IgD-negative memory B cell (primary cell): ENCODE measurements around the gene RFC4. TPM values are rescaled to one million over a fixed set of nuclear protein-coding genes. Genes with fewer than 3 reads are reported as not detected.
A peak's percentile ranks its signal among the peaks of the same experiment; 100 is the strongest.
"Not testable (repeated sequence)": the region's sequence is repeated elsewhere in the genome, so short reads cannot be mapped to it uniquely, and the experiment has no call there.

Experiments used
- H3K27ac Mint-ChIP-seq, 3 donors: one replicate each; pipeline ENCODE4 v1.8.0; 2020 to 2022; ENCODE audit warnings: mild to moderate bottlenecking in 3 of 3, mixed read lengths in 3 of 3, moderate library complexity in 1 of 3
- H3K27me3 Mint-ChIP-seq: one replicate; pipeline ENCODE4 v1.8.0; 2021; ENCODE audit warnings: mixed read lengths
- H3K36me3 Mint-ChIP-seq: one replicate; pipeline ENCODE4 v1.8.0; 2020; ENCODE audit warnings: mild to moderate bottlenecking, mixed read lengths
- H3K4me1 Mint-ChIP-seq, 3 donors: one replicate each; pipeline ENCODE4 v1.8.0; 2020 to 2022; ENCODE audit warnings: mixed read lengths in 3 of 3, mild to moderate bottlenecking in 1 of 3
- H3K4me3 Mint-ChIP-seq, 4 donors: one replicate each; pipeline ENCODE4 v1.8.0; 2020 to 2022; ENCODE audit warnings: mild to moderate bottlenecking in 4 of 4, mixed read lengths in 4 of 4, moderate library complexity in 3 of 4
- H3K9me3 Mint-ChIP-seq, 3 donors: one replicate each; pipeline ENCODE4 v1.8.0; 2020 to 2021; ENCODE audit warnings: mixed read lengths in 3 of 3, mild to moderate bottlenecking in 1 of 3
- polyA plus RNA-seq: library from polyadenylated mRNA; unstranded; fragments of 300-500 nt; fragmentation: Illumina TruSeq; gene quantifications from one replicate; pipeline ENCODE4 v1.2.3, GENCODE V29; 2021

Gene RFC4, protein sequence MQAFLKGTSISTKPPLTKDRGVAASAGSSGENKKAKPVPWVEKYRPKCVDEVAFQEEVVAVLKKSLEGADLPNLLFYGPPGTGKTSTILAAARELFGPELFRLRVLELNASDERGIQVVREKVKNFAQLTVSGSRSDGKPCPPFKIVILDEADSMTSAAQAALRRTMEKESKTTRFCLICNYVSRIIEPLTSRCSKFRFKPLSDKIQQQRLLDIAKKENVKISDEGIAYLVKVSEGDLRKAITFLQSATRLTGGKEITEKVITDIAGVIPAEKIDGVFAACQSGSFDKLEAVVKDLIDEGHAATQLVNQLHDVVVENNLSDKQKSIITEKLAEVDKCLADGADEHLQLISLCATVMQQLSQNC
- polyA plus RNA-seq = 25.0 TPM

DNA sequence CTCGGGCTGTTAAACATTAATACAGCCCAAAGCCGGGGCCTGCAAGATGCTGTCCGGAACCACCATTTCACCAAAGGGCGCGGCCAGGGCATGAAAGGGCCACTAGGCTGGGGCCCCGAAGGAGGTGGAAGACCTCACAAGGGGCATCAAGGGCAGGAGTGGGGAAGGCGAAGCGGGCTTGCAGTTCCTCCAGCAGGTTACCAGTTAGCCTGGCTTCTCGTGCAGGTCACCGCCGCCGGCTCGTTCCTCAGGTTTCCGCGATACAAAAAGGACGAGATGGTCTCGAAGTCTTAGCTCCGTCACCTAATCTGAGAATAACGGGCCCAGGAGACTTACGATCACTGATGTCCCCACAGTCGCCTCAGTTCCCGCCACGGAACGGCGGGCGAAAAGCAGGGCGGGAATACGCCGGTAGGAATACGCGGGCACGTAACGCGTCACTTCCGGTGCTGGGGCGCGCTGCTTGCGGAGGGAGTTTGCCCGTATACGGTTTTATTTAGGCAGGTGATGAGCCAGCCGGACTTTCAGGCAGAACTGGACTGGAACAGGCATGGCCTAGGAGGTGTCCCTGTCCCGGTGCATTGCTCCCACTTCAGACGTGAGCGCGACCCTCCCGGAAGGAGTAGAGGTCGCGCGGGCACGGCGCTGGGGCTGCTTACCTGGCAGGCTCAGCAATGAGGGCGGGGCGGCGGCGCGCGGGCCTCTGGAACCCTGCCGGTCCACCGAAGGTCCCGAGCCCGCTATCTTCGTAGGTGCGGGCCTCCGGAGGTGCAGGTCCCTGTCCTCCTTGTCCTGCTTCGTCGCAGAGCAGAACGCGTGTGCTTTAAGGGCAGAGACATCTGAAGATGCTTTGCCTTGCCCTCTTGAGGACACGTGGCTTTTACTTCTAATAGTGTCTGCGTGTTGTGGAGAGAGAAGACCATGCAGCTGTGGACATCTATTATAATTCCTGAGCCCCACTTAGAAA, at the start of gene RFC4:
TSS of gene RFC4 (minus strand) at position 394 of the 967 bp plus-strand sequence. CDS start 1,769 bp downstream, outside the sequence.
- Mint-ChIP-seq H3K4me1 (peaks cover 7 to 16% (median 10%) of the 10 kb centered on the region in 3 donors), H3K4me3 (peak within 1 kb of the TSS; percentile 96 to 99 (median 98)), H3K36me3 (peaks cover 2% of the 10 kb centered on the region), H3K27ac (peak within 1 kb of the TSS; percentile 87 to 96 (median 93)), H3K9me3 (no peaks in the 10 kb centered on the region), H3K27me3 (no peaks in the 10 kb centered on the region)

DNA sequence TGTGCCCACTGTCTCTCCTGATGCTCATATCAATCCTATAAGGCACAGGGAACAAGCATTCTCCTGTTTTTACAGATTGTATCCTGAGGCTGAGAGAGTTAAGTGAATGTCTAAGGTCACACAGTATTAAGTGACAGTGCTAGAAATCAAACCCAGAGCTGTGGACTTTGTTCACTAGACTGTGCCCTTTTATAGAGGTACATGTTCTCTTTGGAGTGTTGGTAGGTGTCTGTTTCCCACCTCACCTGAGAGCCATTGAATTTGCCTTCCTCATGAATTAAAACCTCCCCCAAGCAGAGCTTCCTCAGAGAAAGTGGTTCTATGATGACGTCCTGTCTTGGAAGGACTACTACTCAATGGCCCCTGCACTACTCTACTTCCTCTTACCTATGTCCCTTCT, 48.7 kb upstream of the RFC4 start:
- H3K27me3 Mint-ChIP-seq = no peaks in the 10 kb centered on the region
- H3K4me3 Mint-ChIP-seq = no peak overlapping the region
- peaks cover 0 to 8% (median 0%) of the 10 kb centered on the region in 3 donors for H3K9me3 Mint-ChIP-seq
- H3K27ac Mint-ChIP-seq = peak overlapping the region in 1 of 3 donors; percentile 45
- H3K4me1 Mint-ChIP-seq = peaks cover 5 to 16% (median 8%) of the 10 kb centered on the region in 3 donors
- no peaks in the 10 kb centered on the region for H3K36me3 Mint-ChIP-seq

DNA sequence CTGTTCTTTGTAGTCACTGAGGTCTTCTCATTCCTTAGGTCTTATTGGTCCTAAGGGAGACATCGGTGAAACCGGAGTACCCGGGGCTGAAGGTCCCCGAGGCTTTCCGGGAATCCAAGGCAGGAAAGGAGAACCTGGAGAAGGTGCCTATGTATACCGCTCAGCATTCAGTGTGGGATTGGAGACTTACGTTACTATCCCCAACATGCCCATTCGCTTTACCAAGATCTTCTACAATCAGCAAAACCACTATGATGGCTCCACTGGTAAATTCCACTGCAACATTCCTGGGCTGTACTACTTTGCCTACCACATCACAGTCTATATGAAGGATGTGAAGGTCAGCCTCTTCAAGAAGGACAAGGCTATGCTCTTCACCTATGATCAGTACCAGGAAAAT, 47.9 kb upstream of the RFC4 start:
- no peaks in the 10 kb centered on the region for H3K27me3 Mint-ChIP-seq
- no peaks in the 10 kb centered on the region for H3K36me3 Mint-ChIP-seq
- no peak overlapping the region for H3K27ac Mint-ChIP-seq
- H3K4me1 Mint-ChIP-seq = peaks cover 10 to 23% (median 13%) of the 10 kb centered on the region in 3 donors
- H3K9me3 Mint-ChIP-seq = no peaks in the 10 kb centered on the region
- H3K4me3 Mint-ChIP-seq = no peak overlapping the region

DNA sequence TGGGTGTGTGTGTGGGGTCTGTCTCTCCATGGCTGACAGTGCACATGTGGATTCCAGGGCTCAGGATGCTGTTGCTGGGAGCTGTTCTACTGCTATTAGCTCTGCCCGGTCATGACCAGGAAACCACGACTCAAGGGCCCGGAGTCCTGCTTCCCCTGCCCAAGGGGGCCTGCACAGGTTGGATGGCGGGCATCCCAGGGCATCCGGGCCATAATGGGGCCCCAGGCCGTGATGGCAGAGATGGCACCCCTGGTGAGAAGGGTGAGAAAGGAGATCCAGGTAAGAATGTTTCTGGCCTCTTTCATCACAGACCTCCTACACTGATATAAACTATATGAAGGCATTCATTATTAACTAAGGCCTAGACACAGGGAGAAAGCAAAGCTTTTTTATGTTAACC, 46.7 kb upstream of the RFC4 start:
- Mint-ChIP-seq H3K9me3 (no peaks in the 10 kb centered on the region), H3K27me3 (no peaks in the 10 kb centered on the region), H3K27ac (no peak overlapping the region), H3K4me3 (no peak overlapping the region), H3K36me3 (no peaks in the 10 kb centered on the region), H3K4me1 (peaks cover 10 to 24% (median 13%) of the 10 kb centered on the region in 3 donors)

DNA sequence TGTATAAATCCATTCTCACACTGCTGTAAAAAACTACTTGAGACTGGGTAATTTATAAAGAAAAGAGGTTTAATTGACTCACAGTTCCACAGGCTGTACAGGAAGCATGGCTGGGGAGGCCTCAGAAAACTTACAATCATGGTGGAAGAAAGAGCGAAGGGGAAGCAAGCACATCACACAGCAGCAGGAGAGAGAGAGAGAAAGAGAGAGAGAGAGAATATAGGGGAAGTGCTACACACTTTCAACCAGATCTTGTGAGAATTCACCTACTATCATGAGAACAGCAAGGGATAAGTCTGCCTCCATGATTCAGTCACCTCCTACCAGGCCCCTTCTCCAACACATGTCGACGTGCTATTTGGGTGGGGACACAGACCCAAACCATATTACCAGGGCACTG, 45.6 kb upstream of the RFC4 start:
- not testable (repeated sequence) for H3K27ac Mint-ChIP-seq, H3K4me3 Mint-ChIP-seq, H3K36me3 Mint-ChIP-seq, H3K9me3 Mint-ChIP-seq, H3K27me3 Mint-ChIP-seq
- peaks cover 8 to 14% (median 13%) of the 10 kb centered on the region in 3 donors for H3K4me1 Mint-ChIP-seq

DNA sequence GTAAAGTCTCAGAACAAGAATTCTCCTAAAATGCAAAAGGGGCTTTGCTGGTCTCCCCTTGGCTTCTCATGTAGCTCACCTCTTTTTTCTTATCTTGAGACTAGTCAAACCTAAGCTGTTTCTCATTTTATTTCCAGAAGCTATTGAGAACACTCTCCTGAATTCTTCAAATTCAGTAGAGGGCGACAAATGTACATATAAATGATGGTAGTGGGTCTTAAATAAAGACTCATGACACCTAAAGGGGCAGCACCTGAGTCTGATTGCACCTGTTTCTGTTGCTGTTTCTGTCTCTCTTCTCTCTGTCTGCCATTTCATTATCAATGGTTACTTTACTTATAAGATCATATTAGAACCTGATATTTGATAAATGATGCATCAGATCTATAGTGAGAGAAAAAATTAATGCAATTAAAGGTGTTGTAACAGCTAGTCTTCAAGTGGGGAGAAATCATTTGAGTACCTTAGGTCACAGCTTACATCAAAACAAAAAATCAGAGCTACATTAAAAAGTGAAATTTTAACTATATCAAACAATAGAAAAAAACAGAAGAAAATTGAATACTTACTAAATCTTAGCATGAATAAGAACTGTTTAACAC, 43.2 kb upstream of the RFC4 start:
- Mint-ChIP-seq H3K27ac (peak overlapping the region in 2 of 3 donors; percentile 2 to 37), H3K4me3 (no peak overlapping the region), H3K9me3 (no peaks in the 10 kb centered on the region), H3K27me3 (peaks cover 3% of the 10 kb centered on the region), H3K4me1 (peaks cover 8 to 13% (median 13%) of the 10 kb centered on the region in 3 donors), H3K36me3 (no peaks in the 10 kb centered on the region)

DNA sequence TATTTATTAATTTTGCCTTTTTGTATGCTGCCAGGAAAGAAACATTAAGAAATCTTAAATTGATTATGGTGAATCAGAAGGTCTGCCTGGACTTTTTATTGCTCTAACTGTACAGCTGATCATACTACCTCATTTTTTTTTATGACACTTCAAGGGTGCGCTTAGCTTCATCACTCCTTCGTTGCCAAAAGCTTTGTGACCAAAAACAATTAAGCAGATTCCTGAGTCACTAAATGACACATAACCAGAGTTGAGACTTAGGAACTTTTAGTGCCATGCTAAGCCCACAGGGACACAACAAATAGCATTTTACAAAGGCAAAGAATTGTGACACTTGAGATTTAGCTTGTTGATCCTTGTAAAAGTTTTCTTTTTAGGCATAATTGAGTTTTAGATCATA, 41.2 kb upstream of the RFC4 start:
- H3K9me3 Mint-ChIP-seq = no peaks in the 10 kb centered on the region
- no peak overlapping the region for H3K27ac Mint-ChIP-seq
- H3K4me3 Mint-ChIP-seq = no peak overlapping the region
- H3K4me1 Mint-ChIP-seq = peaks cover 7 to 13% (median 13%) of the 10 kb centered on the region in 3 donors
- no peaks in the 10 kb centered on the region for H3K36me3 Mint-ChIP-seq
- H3K27me3 Mint-ChIP-seq = peaks cover 7% of the 10 kb centered on the region

DNA sequence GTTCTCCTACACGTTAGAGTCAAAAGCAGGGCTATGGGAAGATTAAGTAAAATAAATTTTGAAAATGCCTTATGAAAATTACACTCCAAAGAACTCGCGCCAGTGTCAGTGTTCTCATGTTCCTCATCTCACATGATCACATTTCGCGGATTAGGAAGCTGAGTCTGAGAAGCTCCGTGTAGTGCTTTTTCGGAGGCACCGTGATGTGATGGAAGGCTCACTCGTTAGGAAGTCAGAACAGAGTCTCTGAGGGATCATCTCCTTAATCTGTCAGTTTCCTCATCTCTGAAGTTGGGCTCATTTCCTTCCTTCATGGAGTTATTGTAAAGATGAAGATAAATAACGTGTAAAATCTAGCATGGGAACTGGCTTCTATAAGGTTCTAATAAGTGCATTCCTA, 39.5 kb upstream of the RFC4 start:
- H3K4me3 Mint-ChIP-seq = no peak overlapping the region
- H3K27ac Mint-ChIP-seq = no peak overlapping the region
- H3K9me3 Mint-ChIP-seq = no peaks in the 10 kb centered on the region
- H3K36me3 Mint-ChIP-seq = no peaks in the 10 kb centered on the region
- H3K4me1 Mint-ChIP-seq = peaks cover 4 to 7% (median 5%) of the 10 kb centered on the region in 3 donors
- peaks cover 8% of the 10 kb centered on the region for H3K27me3 Mint-ChIP-seq

DNA sequence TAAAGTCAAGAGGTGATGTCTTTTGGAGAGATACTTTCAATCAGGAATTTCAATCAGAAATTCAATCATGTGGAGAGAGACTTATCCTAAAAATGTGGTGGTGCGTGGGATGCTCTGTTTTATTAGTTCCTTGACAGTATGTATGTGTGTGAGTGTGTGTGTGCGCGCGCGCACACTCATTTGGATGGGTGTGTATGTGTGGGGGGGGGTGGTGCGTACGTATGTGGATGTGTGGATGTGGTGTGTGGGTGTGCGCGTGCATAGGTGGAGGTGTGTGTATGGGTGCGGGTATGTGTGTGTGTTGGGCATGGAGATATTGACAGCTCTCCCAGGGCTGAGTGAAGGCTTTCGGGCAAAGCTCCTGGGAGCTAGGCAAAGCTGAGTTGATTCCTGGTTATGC, 38.6 kb upstream of the RFC4 start:
- Mint-ChIP-seq H3K27ac (no peak overlapping the region), H3K27me3 (peaks cover 8% of the 10 kb centered on the region)

DNA sequence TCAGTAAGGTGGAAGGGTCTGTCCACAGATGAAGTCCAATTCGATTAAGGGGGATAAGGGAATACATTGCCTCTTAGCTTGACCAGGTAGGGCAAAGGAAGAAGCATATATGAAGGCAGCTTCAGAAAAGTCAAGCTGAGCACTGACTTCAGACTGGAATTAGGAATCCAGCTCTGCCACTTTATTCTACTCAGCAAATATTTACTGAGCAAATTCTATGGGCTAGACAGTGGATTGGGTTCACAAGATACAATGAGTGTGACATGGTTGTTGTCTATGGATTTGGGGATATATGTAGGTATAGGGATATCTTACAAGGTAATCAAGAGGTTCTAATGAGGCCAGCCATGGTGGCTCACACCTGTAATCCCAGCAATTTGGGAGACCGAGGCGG, 36.8 kb upstream of the RFC4 start:
- no peaks in the 10 kb centered on the region for H3K36me3 Mint-ChIP-seq
- no peaks in the 10 kb centered on the region for H3K4me1 Mint-ChIP-seq
- no peak overlapping the region for H3K4me3 Mint-ChIP-seq
- no peak overlapping the region for H3K27ac Mint-ChIP-seq
- no peaks in the 10 kb centered on the region for H3K9me3 Mint-ChIP-seq
- H3K27me3 Mint-ChIP-seq = peaks cover 8% of the 10 kb centered on the region

More for the DNA sequence above, 38.6 kb upstream of the RFC4 start:
- Mint-ChIP-seq H3K4me3 (no peak overlapping the region), H3K4me1 (peaks cover 4 to 7% (median 5%) of the 10 kb centered on the region in 3 donors), H3K9me3 (no peaks in the 10 kb centered on the region), H3K36me3 (no peaks in the 10 kb centered on the region)

DNA sequence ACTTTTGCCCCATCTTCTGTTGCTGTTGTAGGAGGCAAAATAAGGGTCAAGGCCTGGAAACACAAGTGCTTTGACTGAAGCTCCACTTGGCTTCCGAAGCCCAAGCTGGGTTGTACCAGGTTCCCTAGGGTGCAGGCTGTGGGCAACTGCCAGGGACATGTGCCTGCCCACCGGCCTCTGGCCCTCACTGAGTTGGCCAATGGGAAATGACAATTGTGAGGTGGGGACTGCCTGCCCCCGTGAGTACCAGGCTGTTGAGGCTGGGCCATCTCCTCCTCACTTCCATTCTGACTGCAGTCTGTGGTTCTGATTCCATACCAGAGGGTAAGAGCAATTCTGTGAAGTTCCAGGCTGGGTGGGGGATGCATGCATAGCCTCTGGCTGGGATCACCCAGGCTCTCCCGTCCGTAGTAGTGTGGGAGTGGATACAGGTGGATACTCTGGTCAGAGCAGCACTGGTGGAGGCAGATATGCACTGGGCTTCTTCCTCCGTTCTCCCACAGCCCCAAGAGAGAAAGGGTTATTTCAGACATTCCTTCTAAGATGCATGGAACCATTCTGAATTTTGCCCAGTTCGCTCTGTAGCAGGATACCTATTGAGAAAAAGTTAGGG, 36.2 kb upstream of the RFC4 start, which contains the start of gene ADIPOQ:
TSS of gene ADIPOQ (plus strand) at position 285 of the 613 bp plus-strand sequence. CDS start 10,349 bp downstream, outside the sequence.
- peaks cover 11% of the 10 kb centered on the region for H3K27me3 Mint-ChIP-seq
- H3K9me3 Mint-ChIP-seq = no peaks in the 10 kb centered on the region
- H3K4me1 Mint-ChIP-seq = no peaks in the 10 kb centered on the region
- H3K36me3 Mint-ChIP-seq = no peaks in the 10 kb centered on the region
- H3K4me3 Mint-ChIP-seq = no peak within 1 kb of the TSS
- H3K27ac Mint-ChIP-seq = no peak within 1 kb of the TSS

DNA sequence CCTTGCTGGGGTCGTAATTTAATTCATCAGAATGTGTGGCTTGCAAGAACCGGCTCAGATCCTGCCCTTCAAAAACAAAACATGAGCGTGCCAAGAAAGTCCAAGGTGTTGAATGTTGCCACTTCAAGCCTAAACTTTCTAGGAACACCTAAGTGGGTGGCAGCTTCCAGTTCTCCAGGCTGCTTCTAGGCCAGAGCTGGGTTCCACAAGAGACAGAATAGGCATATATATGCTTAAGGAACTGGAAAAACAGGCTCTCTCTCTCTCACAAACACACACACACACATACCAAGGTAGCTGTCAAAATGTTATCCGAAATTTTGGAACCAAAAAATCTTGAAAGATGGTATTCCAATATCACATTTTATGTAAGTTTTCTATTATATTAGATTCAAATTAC, 35.3 kb upstream of the RFC4 start:
- H3K4me3 Mint-ChIP-seq = no peak overlapping the region
- H3K27ac Mint-ChIP-seq = no peak overlapping the region
- no peaks in the 10 kb centered on the region for H3K4me1 Mint-ChIP-seq
- peaks cover 11% of the 10 kb centered on the region for H3K27me3 Mint-ChIP-seq
- no peaks in the 10 kb centered on the region for H3K9me3 Mint-ChIP-seq
- H3K36me3 Mint-ChIP-seq = peaks cover 1% of the 10 kb centered on the region

DNA sequence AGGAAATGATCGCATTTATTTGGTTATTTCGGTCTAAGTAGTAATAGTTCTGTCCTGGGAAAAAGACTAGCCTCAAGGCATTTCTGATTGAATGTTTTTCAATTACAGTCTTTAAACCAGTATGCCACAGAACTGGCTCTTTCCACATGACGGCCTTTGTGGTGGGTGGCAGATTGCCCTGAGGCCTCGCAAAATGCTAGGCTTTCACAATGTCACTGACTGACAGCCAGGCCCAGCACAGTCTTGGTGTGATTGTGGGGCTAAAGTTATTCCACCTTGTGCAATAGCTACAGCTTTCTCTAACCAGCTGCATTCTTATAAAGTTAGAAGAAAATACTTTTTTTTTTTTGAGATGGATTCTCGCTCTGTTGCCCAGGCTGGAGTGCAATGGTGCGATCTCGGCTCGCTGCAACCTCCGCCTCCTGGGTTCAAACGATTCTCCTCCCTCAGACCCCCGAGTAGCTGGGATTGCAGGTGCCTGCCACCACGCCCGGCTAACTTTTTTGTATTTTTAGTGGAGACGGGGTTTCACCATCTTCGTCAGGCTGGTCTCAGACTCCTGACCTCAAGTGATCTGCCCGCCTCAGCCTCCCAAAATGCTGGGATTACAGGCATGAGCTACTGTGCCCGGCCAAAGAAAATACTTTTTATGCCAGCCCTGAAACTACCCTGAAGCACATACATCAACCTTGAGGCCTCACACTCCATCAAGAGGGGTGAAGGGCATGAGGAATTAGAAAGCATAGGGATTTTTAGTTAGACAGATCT, 33.8 kb upstream of the RFC4 start:
- H3K27me3 Mint-ChIP-seq = peaks cover 12% of the 10 kb centered on the region
- no peaks in the 10 kb centered on the region for H3K4me1 Mint-ChIP-seq
- peak overlapping the region in 1 of 4 donors; percentile 3 for H3K4me3 Mint-ChIP-seq
- H3K36me3 Mint-ChIP-seq = peaks cover 1% of the 10 kb centered on the region
- peaks cover 0 to 1% (median under 1%) of the 10 kb centered on the region in 3 donors for H3K9me3 Mint-ChIP-seq
- H3K27ac Mint-ChIP-seq = no peak overlapping the region

DNA sequence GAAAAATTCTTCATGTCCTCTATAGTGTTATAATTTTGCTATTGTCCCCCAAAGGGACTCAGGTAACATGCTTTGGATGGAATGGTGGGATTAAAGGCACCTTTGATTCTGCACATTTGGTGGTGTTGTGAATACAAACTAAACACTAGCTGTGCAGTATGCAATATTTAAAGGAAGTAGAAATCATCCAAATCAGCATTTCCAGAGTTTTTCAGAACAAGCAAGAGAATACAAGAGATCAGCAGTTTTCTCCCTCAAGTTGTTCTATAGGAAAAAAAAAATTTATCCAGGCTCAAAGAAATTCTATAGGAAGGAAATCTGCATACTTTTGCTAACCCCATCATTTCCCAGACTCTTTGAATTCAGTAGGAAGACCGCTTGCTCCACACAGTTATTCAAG, 26.0 kb upstream of the RFC4 start:
- H3K9me3 Mint-ChIP-seq = peaks cover 0 to 5% (median 2%) of the 10 kb centered on the region in 3 donors
- H3K27me3 Mint-ChIP-seq = peaks cover 25% of the 10 kb centered on the region
- H3K4me3 Mint-ChIP-seq = no peak overlapping the region
- peaks cover 0 to 1% (median 0%) of the 10 kb centered on the region in 3 donors for H3K4me1 Mint-ChIP-seq
- H3K36me3 Mint-ChIP-seq = peaks cover 2% of the 10 kb centered on the region
- no peak overlapping the region for H3K27ac Mint-ChIP-seq
